ENCODE data around the gene MEI1.

DNA sequence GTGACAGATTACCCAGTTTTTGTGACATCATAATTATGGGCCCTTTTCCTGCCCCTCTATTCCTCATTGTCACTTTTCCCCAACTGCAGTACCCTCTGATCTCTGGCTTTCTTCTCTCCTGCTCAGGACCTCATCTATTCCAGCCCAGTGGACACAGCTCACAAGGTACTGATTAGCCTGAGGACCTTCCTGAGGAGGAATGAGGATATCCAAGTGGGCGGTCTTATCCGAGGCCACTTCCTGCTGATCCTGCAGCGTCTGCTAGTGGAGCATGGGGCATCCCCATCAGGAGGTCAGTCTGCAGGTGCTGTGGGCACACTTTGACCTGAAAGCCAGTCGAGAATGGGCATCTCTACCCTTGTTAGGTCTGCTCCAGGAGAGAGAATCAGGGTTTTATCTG lies 76.7 kb downstream of the MEI1 start:
- TF ChIP-seq, protein P1, sequence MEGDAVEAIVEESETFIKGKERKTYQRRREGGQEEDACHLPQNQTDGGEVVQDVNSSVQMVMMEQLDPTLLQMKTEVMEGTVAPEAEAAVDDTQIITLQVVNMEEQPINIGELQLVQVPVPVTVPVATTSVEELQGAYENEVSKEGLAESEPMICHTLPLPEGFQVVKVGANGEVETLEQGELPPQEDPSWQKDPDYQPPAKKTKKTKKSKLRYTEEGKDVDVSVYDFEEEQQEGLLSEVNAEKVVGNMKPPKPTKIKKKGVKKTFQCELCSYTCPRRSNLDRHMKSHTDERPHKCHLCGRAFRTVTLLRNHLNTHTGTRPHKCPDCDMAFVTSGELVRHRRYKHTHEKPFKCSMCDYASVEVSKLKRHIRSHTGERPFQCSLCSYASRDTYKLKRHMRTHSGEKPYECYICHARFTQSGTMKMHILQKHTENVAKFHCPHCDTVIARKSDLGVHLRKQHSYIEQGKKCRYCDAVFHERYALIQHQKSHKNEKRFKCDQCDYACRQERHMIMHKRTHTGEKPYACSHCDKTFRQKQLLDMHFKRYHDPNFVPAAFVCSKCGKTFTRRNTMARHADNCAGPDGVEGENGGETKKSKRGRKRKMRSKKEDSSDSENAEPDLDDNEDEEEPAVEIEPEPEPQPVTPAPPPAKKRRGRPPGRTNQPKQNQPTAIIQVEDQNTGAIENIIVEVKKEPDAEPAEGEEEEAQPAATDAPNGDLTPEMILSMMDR (IDR thresholded peaks at IDR 0.05): no peak
- TF ChIP-seq POLR2A (IDR thresholded peaks at IDR 0.05): no peak
